Measurements from ENCODE around the gene TMEM244. TPM values are rescaled to one million over a fixed set of nuclear protein-coding genes. Genes with fewer than 3 reads are reported as not detected.

Gene TMEM244
- total and polyA plus RNA-seq, 2 donors (not counting 3 experiments of a cell fraction or from before 2014, with no cell fraction given), result not detected

GRCh38 chr6:129908356-129908755, 47.2 kb upstream of the TMEM244 start:
- Histone ChIP-seq H3K36me3 (ENCODE audit: control insufficient read depth in 2 of 2, extremely low read depth in 1 of 2, insufficient read depth in 2 of 2, low read length in 2 of 2) (no peaks in the 10 kb centered on the region), H3K4me3 (replicated peaks in 1 of 3; ENCODE audit: insufficient read depth in 1 of 3, low read depth in 1 of 3, low read length in 3 of 3) (no peak overlapping the region), H3K9ac (replicated peaks; ENCODE audit: extremely low read depth, insufficient read depth, low read length) (no peak overlapping the region), H3K4me2 (ENCODE audit: insufficient read depth, low read length) (no peak overlapping the region), H4K20me1 (replicated peaks; ENCODE audit: control insufficient read depth, extremely low read depth, insufficient read depth, low read length) (no peaks in the 10 kb centered on the region), H3K9me1 (replicated peaks; ENCODE audit: control insufficient read depth, extremely low read depth, insufficient read depth, low read length) (no peaks in the 10 kb centered on the region), H3K27me3 (ENCODE audit: control insufficient read depth in 2 of 2, insufficient read depth in 2 of 2, low read length in 2 of 2) (no peaks in the 10 kb centered on the region), H3K79me2 (ENCODE audit: control insufficient read depth, insufficient read depth, low read length) (no peaks in the 10 kb centered on the region), H3K9me3 (replicated peaks; ENCODE audit: control insufficient read depth, insufficient read depth, low read length) (no peaks in the 10 kb centered on the region), H2AFZ (ENCODE audit: low read depth, low read length) (no peak overlapping the region), H3K4me1 (ENCODE audit: control insufficient read depth, extremely low read depth, insufficient read depth, low read length) (no peaks in the 10 kb centered on the region), H3K27ac (ENCODE audit: insufficient read depth, low read depth, low read length) (no peak overlapping the region)
- DNase-seq (ENCODE audit: low read depth, low spot score) (no peak), FAIRE-seq (no peak)
- dilution Hi-C loops (cut with MboI; ENCODE audit: extremely low pct_ligation_motif_present, low sequenced_read_pairs) (no loop called here), intact Hi-C loops (cut with micrococcal nuclease) (no loop called here)
- no TSS peak for BruUV-seq (replicated peaks)
- CTCF ChIA-PET, result no interaction called here
- POLR2A ChIA-PET, result no interaction called here
- TF ChIP-seq GATA2 (IDR thresholded peaks at IDR 0.05; ENCODE audit: insufficient read depth, insufficient read length, low read depth, low read length) (no peak), MAX (IDR thresholded peaks at IDR 0.05; ENCODE audit: insufficient read depth, insufficient read length) (no peak), POLR2A (IDR thresholded peaks at IDR 0.05; ENCODE audit: low read depth, low read length) (no peak), CTCF (IDR thresholded peaks at IDR 0.05; ENCODE audit: extremely low read depth in 1 of 2, insufficient read depth in 1 of 2, low read depth in 1 of 2, low read length in 2 of 2) (no peak), FOS (IDR thresholded peaks at IDR 0.05; ENCODE audit: borderline replicate concordance, insufficient read depth, low read length) (no peak), EZH2 (IDR thresholded peaks at IDR 0.05; ENCODE audit: borderline replicate concordance, low read depth, low read length, severe bottlenecking) (no peak), POLR2AphosphoS5 (IDR thresholded peaks at IDR 0.05; ENCODE audit: insufficient read depth, low read depth, low read length) (no peak), MYC (IDR thresholded peaks at IDR 0.05; ENCODE audit: low read depth, low read length) (no peak), JUN (IDR thresholded peaks at IDR 0.05; ENCODE audit: borderline replicate concordance, insufficient read depth, insufficient read length, low read depth) (no peak)

Measured in endothelial cell of umbilical vein (primary cell).